ENCODE results near the gene MTNR1A. TPM values are rescaled to one million over a fixed set of nuclear protein-coding genes. Genes with fewer than 3 reads are reported as not detected.

Gene MTNR1A
- total and polyA plus RNA-seq, 2 donors (not counting 1 experiment from before 2014, with no cell fraction given) = not detected

GRCh38 chr4:186545436-186545835, 9.9 kb downstream of the MTNR1A start:
- Mint-ChIP-seq H3K4me1 (no peaks in the 10 kb centered on the region), H3K27me3 (no peaks in the 10 kb centered on the region), H3K4me3 (no peak overlapping the region), H3K9me3 (ENCODE audit: insufficient read depth) (peaks cover 3% of the 10 kb centered on the region), H3K27ac (no peak overlapping the region)
- Histone ChIP-seq H2AFZ (ENCODE audit: insufficient read depth, low read depth, low read length, poor library complexity, severe bottlenecking) (no peak overlapping the region), H3K36me3 (replicated peaks in 1 of 2; ENCODE audit: control extremely low read depth in 1 of 2, control insufficient read depth in 1 of 2, extremely low read depth in 1 of 2, insufficient read depth in 2 of 2, low read length in 1 of 2) (no peaks in the 10 kb centered on the region), H3K4me2 (replicated peaks; ENCODE audit: low read depth, low read length, poor library complexity, severe bottlenecking) (no peak overlapping the region), H3K4me3 (ENCODE audit: control extremely low read depth in 1 of 5, extremely low read depth in 1 of 5, insufficient read depth in 1 of 5, low read depth in 2 of 5, low read length in 4 of 5) (no peak overlapping the region), H3K27me3 (replicated peaks in 1 of 4; ENCODE audit: control extremely low read depth in 1 of 4, control insufficient read depth in 3 of 4, insufficient read depth in 4 of 4, low read length in 3 of 4) (no peaks in the 10 kb centered on the region), H3K4me1 (ENCODE audit: control insufficient read depth in 2 of 2, insufficient read depth in 2 of 2, low read length in 2 of 2) (no peaks in the 10 kb centered on the region), H4K20me1 (ENCODE audit: control insufficient read depth, insufficient read depth, low read length, poor library complexity, severe bottlenecking) (no peaks in the 10 kb centered on the region), H3K9ac (ENCODE audit: low read length) (no peak overlapping the region), H3K9me3 (ENCODE audit: control extremely low read depth in 1 of 3, control insufficient read depth in 2 of 3, insufficient read depth in 1 of 3, low read length in 2 of 3) (peaks cover 0 to 17% (median 0%) of the 10 kb centered on the region in 3 donors), H3K79me2 (ENCODE audit: control insufficient read depth, insufficient read depth, low read length) (no peaks in the 10 kb centered on the region), H3K27ac (ENCODE audit: low read length in 2 of 2) (no peak overlapping the region)
- intact Hi-C loops (cut with micrococcal nuclease) = no loop called here
- ChIA-PET POLR2A (no interaction called here), CTCF (no interaction called here)
- ATAC-seq (ENCODE audit: low read depth) = no peak
- WGBS (ENCODE audit: insufficient coverage) = 77% methylated on average over 3 of the region's 7 CpGs
- TF ChIP-seq CTCF (IDR thresholded peaks at IDR 0.05) (no peak), EZH2 (IDR thresholded peaks at IDR 0.05; ENCODE audit: borderline replicate concordance, insufficient read depth, low read depth, low read length, poor library complexity, severe bottlenecking) (no peak)
- no peak for DNase-seq

- DNase-seq (no peak), ATAC-seq (ENCODE audit: low read depth) (no peak)
- Histone ChIP-seq H3K27ac (ENCODE audit: low read length in 2 of 2) (no peak overlapping the region), H3K4me1 (ENCODE audit: control insufficient read depth in 2 of 2, insufficient read depth in 2 of 2, low read length in 2 of 2) (no peaks in the 10 kb centered on the region), H3K79me2 (ENCODE audit: control insufficient read depth, insufficient read depth, low read length) (no peaks in the 10 kb centered on the region), H3K36me3 (replicated peaks in 1 of 2; ENCODE audit: control extremely low read depth in 1 of 2, control insufficient read depth in 1 of 2, extremely low read depth in 1 of 2, insufficient read depth in 2 of 2, low read length in 1 of 2) (no peaks in the 10 kb centered on the region), H4K20me1 (ENCODE audit: control insufficient read depth, insufficient read depth, low read length, poor library complexity, severe bottlenecking) (no peaks in the 10 kb centered on the region), H3K9me3 (ENCODE audit: control extremely low read depth in 1 of 3, control insufficient read depth in 2 of 3, insufficient read depth in 1 of 3, low read length in 2 of 3) (peaks cover 0 to 19% (median 0%) of the 10 kb centered on the region in 3 donors), H3K27me3 (replicated peaks in 1 of 4; ENCODE audit: control extremely low read depth in 1 of 4, control insufficient read depth in 3 of 4, insufficient read depth in 4 of 4, low read length in 3 of 4) (no peaks in the 10 kb centered on the region), H3K4me2 (replicated peaks; ENCODE audit: low read depth, low read length, poor library complexity, severe bottlenecking) (no peak overlapping the region), H3K4me3 (ENCODE audit: control extremely low read depth in 1 of 5, extremely low read depth in 1 of 5, insufficient read depth in 1 of 5, low read depth in 2 of 5, low read length in 4 of 5) (no peak overlapping the region), H2AFZ (ENCODE audit: insufficient read depth, low read depth, low read length, poor library complexity, severe bottlenecking) (no peak overlapping the region), H3K9ac (ENCODE audit: low read length) (no peak overlapping the region)
- no peak for TF ChIP-seq EZH2 (IDR thresholded peaks at IDR 0.05; ENCODE audit: borderline replicate concordance, insufficient read depth, low read depth, low read length, poor library complexity, severe bottlenecking)
- no peak for TF ChIP-seq CTCF (IDR thresholded peaks at IDR 0.05)
- ChIA-PET POLR2A (no interaction called here), CTCF (no interaction called here)
- no peaks in the 10 kb centered on the region for H3K27me3 Mint-ChIP-seq
- H3K4me3 Mint-ChIP-seq = no peak overlapping the region
- WGBS (ENCODE audit: insufficient coverage) = 92% methylated on average over 2 of the region's 2 CpGs
- intact Hi-C loops (cut with micrococcal nuclease) = no loop called here
- no peak overlapping the region for H3K27ac Mint-ChIP-seq
- H3K9me3 Mint-ChIP-seq (ENCODE audit: insufficient read depth) = peaks cover 5% of the 10 kb centered on the region
- H3K4me1 Mint-ChIP-seq = no peaks in the 10 kb centered on the region
Observed at GRCh38 chr4:186543206-186543605, 12.2 kb downstream of the MTNR1A start.
